ENCODE measurements around the gene MACC1. TPM values are rescaled to one million over a fixed set of nuclear protein-coding genes. Genes with fewer than 3 reads are reported as not detected.

The MACC1 gene
- total and polyA plus RNA-seq, 2 experiments from 2014 or later = 3.4 to 13.4 TPM

GRCh38 chr7:20211376-20211775 is 5.8 kb downstream of the MACC1 start:
- Mint-ChIP-seq H3K4me3 (no peak overlapping the region), H3K4me1 (peaks cover 3% of the 10 kb centered on the region; the same call in 2 of the 3 replicates), H3K27me3 (ENCODE audit: insufficient read depth, low read depth, poor library complexity) (no peaks in the 10 kb centered on the region), H3K27ac (no peak overlapping the region), H3K36me3 (ENCODE audit: low read depth) (peaks cover 50% of the 10 kb centered on the region), H3K9me3 (peaks cover 36% of the 10 kb centered on the region)
- Histone ChIP-seq H3K27ac (ENCODE audit: low read depth) (no peak overlapping the region), H3K36me3 (ENCODE audit: insufficient read depth) (peaks cover 13% of the 10 kb centered on the region; the same call in 1 of the 2 replicates), H3K4me1 (ENCODE audit: insufficient read depth) (no peaks in the 10 kb centered on the region; the same call in 1 of the 2 replicates), H2AFZ (no peak overlapping the region), H4K20me1 (replicated peaks; ENCODE audit: insufficient read depth) (no peaks in the 10 kb centered on the region), H3K9me2 (ENCODE audit: insufficient read depth) (0 out of 2 replicates have a peak, but pooled peaks cover 3% of the 10 kb centered on the region), H3K79me2 (replicated peaks; ENCODE audit: insufficient read depth) (no peaks in the 10 kb centered on the region; the same call in 1 of the 2 replicates), H3K4me2 (no peak overlapping the region), H3F3A (replicated peaks; ENCODE audit: low read depth) (no peaks in the 10 kb centered on the region), H3K4me3 (no peak overlapping the region), H3K27me3 (ENCODE audit: insufficient read depth) (no peaks in the 10 kb centered on the region)
- TF ChIP-seq, protein P1, sequence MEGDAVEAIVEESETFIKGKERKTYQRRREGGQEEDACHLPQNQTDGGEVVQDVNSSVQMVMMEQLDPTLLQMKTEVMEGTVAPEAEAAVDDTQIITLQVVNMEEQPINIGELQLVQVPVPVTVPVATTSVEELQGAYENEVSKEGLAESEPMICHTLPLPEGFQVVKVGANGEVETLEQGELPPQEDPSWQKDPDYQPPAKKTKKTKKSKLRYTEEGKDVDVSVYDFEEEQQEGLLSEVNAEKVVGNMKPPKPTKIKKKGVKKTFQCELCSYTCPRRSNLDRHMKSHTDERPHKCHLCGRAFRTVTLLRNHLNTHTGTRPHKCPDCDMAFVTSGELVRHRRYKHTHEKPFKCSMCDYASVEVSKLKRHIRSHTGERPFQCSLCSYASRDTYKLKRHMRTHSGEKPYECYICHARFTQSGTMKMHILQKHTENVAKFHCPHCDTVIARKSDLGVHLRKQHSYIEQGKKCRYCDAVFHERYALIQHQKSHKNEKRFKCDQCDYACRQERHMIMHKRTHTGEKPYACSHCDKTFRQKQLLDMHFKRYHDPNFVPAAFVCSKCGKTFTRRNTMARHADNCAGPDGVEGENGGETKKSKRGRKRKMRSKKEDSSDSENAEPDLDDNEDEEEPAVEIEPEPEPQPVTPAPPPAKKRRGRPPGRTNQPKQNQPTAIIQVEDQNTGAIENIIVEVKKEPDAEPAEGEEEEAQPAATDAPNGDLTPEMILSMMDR (conservative IDR thresholded peaks at IDR 0.05; ENCODE audit: low read depth in 2 of 2) = no peak
- TF ChIP-seq EZH2 (IDR thresholded peaks at IDR 0.05; ENCODE audit: low read depth, unreplicated experiment) (no peak), NANOG (IDR thresholded peaks at IDR 0.05; ENCODE audit: borderline replicate concordance) (no peak), STAT1 (IDR thresholded peaks at IDR 0.05; ENCODE audit: unreplicated experiment) (no peak), ZNF331 (CRISPR knock-in tag; IDR thresholded peaks at IDR 0.05; ENCODE audit: low read depth) (no peak), JUNB (IDR thresholded peaks at IDR 0.05; ENCODE audit: unreplicated experiment) (no peak), ZNF114 (CRISPR knock-in tag; IDR thresholded peaks at IDR 0.05) (no peak)
- TF ChIP-seq, protein P2, sequence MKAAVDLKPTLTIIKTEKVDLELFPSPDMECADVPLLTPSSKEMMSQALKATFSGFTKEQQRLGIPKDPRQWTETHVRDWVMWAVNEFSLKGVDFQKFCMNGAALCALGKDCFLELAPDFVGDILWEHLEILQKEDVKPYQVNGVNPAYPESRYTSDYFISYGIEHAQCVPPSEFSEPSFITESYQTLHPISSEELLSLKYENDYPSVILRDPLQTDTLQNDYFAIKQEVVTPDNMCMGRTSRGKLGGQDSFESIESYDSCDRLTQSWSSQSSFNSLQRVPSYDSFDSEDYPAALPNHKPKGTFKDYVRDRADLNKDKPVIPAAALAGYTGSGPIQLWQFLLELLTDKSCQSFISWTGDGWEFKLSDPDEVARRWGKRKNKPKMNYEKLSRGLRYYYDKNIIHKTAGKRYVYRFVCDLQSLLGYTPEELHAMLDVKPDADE (IDR thresholded peaks at IDR 0.05) = no peak
- TF ChIP-seq, protein P3, sequence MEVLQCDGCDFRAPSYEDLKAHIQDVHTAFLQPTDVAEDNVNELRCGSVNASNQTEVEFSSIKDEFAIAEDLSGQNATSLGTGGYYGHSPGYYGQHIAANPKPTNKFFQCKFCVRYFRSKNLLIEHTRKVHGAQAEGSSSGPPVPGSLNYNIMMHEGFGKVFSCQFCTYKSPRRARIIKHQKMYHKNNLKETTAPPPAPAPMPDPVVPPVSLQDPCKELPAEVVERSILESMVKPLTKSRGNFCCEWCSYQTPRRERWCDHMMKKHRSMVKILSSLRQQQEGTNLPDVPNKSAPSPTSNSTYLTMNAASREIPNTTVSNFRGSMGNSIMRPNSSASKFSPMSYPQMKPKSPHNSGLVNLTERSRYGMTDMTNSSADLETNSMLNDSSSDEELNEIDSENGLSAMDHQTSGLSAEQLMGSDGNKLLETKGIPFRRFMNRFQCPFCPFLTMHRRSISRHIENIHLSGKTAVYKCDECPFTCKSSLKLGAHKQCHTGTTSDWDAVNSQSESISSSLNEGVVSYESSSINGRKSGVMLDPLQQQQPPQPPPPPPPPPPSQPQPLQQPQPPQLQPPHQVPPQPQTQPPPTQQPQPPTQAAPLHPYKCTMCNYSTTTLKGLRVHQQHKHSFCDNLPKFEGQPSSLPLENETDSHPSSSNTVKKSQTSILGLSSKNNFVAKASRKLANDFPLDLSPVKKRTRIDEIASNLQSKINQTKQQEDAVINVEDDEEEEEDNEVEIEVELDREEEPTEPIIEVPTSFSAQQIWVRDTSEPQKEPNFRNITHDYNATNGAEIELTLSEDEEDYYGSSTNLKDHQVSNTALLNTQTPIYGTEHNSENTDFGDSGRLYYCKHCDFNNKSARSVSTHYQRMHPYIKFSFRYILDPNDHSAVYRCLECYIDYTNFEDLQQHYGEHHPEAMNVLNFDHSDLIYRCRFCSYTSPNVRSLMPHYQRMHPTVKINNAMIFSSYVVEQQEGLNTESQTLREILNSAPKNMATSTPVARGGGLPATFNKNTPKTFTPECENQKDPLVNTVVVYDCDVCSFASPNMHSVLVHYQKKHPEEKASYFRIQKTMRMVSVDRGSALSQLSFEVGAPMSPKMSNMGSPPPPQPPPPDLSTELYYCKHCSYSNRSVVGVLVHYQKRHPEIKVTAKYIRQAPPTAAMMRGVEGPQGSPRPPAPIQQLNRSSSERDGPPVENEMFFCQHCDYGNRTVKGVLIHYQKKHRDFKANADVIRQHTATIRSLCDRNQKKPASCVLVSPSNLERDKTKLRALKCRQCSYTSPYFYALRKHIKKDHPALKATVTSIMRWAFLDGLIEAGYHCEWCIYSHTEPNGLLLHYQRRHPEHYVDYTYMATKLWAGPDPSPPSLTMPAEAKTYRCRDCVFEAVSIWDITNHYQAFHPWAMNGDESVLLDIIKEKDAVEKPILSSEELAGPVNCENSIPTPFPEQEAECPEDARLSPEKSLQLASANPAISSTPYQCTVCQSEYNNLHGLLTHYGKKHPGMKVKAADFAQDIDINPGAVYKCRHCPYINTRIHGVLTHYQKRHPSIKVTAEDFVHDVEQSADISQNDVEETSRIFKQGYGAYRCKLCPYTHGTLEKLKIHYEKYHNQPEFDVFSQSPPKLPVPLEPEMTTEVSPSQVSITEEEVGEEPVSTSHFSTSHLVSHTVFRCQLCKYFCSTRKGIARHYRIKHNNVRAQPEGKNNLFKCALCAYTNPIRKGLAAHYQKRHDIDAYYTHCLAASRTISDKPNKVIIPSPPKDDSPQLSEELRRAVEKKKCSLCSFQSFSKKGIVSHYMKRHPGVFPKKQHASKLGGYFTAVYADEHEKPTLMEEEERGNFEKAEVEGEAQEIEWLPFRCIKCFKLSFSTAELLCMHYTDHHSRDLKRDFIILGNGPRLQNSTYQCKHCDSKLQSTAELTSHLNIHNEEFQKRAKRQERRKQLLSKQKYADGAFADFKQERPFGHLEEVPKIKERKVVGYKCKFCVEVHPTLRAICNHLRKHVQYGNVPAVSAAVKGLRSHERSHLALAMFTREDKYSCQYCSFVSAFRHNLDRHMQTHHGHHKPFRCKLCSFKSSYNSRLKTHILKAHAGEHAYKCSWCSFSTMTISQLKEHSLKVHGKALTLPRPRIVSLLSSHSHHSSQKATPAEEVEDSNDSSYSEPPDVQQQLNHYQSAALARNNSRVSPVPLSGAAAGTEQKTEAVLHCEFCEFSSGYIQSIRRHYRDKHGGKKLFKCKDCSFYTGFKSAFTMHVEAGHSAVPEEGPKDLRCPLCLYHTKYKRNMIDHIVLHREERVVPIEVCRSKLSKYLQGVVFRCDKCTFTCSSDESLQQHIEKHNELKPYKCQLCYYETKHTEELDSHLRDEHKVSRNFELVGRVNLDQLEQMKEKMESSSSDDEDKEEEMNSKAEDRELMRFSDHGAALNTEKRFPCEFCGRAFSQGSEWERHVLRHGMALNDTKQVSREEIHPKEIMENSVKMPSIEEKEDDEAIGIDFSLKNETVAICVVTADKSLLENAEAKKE (CRISPR knock-in tag; IDR thresholded peaks at IDR 0.05) = no peak
- no peak for ATAC-seq
- DNase-seq (ENCODE audit: low spot score) = no peak

Measured in GM23338 (cell line).